Glomerular visceral epithelial cell (primary cell): ENCODE measurements around the gene RNF207.

ENCODE experiments used
- DNase-seq: peaks from one replicate; pipeline ENCODE4 v3.0.0-alpha.2; 2016; ENCODE audit errors: extremely low spot score

The RNF207 gene, protein sequence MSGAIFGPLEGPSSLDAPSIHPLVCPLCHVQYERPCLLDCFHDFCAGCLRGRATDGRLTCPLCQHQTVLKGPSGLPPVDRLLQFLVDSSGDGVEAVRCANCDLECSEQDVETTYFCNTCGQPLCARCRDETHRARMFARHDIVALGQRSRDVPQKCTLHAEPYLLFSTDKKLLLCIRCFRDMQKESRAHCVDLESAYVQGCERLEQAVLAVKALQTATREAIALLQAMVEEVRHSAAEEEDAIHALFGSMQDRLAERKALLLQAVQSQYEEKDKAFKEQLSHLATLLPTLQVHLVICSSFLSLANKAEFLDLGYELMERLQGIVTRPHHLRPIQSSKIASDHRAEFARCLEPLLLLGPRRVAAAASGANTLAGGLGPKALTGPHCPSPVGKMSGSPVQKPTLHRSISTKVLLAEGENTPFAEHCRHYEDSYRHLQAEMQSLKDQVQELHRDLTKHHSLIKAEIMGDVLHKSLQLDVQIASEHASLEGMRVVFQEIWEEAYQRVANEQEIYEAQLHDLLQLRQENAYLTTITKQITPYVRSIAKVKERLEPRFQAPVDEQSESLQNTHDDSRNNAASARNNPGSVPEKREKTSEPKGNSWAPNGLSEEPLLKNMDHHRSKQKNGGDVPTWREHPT

DNA sequence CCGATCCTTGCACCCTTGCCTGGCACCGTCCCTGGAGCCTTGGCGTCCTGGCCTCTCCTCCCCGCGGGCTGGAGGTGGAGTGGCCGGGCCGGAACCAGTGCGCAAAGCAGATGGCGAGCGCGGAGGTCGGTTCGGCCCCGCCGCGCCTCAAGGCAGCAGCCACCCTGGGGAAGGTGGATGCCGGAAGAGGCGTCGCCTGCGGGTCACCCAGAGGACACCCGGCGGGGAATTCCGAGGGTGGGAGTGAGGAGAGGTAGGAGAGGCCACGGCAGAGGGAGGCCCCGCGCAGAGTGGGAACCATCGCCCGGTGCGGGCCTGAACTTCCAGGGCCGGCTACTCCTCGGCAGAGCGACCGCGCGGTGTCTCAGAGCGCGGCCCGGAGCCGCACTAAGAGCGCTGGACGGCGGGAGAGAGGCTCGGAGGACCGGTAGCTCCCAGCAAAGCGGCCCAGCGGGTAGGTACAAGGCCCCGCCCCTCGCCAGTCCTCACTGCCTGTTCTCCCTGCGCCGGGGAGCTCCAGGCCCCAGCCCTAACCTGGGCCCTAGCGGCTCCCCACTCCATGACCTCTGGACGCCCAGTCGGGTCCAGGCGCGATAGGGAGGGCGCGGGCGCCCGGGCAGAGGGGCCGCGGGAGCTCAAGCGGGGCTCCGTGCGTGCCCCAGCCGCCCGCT is at the start of gene RNF207:
RNF207 (plus strand) TSS at position 271 of the 671 bp plus-strand sequence. CDS start 417 bp downstream, outside the sequence.
- peak; percentile 86 for DNase-seq

DNA sequence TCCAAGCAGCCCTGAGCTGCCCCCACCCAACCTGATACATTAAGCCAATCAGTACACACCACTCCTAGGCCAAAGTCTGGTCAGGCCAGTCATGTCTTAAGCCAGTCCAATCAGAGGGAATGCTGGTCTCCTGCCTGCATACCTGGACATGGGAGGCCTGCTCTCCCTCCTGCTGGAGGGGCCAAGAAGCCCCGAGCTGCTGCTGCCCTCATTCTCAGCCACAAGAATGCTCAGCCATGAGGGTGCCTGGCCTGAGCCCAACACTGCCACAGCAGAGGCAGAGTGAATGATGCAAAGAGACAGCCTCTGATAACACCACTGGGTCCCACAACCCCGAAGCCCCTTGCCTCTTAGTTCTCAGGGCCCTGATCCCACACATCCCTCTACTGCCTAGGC is 48.8 kb upstream of the RNF207 start:
- peak; percentile 57 for DNase-seq

DNA sequence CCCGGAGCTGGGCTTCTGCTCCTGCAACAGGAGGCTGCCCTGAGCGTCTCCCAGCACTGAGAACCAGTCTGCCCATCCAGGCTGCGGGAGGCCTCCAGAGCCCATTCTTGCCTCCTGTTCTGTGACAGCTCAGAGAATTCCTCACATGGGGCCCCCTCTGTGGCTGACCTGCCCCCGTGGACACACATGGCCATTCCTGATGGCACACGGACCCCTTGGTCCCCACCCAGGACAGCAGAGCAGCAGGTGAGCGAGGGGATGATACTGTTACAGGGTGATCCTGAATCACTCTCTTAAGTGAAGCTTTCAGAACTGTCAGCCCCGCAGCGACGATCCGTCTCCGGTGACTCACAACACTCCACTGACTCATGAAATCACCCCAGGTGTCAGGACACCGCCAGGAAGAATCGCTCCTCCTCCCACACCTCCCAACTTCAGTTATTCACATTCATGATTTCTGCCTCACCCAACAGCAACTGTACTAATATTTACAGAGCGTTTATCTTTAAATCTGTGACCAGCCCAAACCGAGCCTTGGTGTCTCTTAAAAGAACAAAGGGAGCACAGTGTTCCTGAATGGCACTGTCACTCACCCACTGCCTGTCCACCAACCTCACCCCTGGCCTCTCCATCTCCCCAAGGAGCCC is 48.3 kb upstream of the RNF207 start:
- DNase-seq: peak; percentile 81

DNA sequence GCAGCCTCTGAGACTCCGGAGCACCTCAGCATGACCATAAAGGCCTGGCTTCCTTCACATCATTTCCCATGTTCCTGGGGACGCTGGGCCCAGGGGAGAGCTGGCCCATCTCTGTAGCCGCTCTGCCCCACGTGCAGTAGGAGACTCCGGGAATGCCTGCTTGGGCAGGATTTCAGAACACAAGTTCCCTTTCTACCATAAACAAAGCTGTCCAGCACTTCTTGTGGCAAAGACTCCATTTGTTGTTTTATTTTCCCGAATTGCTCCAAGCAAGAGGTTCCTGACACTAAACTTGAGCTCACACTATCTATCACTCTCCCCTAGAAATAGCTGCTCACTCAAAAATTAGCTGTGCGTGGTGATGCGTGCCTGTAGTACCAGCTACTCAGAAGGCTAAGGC is 47.7 kb upstream of the RNF207 start:
- DNase-seq: no peak

DNA sequence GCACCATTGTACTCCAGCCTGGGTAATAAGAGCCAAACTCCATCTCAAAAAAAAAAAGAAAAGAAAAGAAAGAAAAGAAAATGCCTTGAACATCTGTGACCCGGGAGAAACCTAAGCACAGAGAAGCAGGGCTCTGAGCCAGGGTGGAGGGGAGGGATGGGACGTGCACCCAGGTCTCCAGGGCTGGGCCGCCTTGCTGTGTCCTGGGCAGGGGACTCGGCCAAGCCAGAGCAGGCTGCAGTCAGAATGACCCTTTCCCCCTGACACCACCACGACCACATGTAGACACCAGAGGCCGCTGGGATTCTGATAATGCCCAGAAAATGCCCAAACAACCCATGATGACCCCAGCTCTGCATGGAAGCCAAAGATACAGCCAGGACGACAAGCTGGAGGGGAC is 43.6 kb upstream of the RNF207 start:
- no peak for DNase-seq

DNA sequence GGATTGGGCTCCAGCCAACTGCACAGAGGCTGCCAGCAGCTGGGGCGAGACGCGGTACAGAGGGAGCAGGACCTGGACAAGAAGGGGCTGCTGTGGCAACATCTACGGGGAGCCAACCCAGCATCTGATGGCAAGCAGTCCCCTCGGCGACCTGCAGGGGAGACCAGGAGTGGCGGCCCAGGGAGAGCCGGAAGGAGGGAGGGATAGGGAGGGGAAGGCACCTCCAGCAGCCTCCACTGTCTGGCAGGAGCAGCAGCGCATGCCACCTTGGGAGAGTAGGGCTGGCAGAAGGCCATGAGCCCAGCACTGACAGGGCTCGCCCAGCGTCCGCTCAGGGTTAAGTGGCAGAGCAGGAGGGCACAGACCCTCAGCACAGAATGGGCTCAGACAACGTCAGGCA is 43.1 kb upstream of the RNF207 start:
- DNase-seq: no peak

DNA sequence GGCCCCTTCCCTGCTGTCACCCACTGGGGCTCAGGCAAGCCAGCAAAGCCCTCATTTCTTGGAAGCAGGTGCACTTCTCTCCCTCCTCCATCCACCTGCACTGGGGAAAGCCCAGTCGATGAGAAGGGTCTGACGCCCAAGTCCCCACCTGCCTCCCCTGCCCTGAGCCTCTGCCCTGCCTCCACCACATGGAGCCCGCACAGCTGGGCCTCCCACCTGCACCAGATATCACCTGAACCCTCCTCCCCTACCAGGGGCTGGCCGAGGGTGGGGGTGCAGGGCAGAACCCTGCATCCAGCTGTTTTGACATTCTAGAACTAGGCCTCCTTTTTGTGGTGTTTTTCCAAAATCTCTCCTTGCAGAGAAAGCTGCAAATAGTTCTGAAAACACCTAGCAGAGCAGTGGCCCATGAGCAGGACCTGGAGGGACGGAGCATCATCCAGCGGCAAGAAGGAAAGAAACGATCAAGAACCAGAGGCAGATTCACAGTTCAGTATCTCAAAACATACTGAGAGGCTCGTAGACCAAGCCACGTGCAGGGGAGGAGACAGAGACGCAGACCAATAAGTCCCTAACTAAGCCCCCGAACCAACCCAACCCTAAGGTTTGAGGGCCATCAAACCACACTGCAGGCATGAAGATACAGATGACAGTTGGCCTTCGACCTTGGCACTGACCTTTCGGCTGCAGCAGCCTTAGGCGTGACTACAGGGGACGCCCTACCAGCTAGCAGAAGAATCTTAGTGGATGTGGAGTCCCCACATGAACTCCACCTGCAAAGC is 42.5 kb upstream of the RNF207 start:
- DNase-seq: no peak

DNA sequence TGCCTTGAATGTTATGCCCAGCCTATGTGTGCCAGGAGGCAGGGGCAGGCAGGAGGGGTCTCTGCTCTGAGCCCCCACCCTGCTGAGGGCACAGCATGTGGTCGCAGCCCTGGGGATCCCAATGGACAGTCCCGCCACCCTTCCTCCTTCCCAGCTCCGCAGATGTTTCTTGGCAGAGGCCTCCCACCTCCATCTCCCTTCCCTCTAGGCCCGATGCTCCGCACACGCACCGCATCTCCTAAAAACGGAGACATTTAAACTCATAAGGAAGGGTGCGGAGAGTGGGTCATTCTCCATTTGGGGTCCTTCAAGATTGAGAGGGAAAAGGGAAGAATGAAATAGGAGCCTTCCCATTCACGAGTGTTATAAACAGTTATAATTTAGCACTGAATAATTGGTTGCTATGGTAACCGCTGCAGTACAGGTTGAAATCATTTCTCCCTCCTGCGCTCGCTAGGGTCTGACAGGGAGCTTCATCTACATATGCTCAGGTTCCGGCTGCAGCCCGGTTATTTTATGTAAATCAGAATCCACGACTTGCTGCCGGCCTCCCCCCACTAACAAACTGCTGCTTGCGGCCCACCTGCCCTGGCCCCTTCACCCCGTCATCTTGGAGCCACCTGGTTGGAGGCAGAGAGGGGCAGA is 41.8 kb upstream of the RNF207 start:
- no peak for DNase-seq

DNA sequence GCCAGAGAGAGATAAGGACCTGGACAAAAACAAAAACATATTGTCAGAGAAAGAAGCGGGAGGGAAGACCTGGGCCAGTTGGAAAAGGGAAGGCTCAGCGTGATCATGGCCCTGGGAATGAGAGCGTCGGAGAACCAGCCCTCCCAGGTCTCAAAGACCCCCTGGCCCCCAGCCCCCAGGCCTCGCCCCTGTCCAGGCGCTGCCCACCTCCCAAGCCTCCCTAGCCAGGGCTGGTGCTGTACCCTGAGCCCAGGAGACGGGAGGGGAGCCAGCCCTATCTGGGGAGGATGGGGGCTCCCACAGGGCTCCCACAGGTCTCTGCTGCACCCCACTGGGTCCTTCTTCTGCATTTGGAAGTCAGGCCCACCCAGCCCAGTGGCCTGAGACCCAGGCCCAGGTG is 40.9 kb upstream of the RNF207 start:
- DNase-seq: no peak

DNA sequence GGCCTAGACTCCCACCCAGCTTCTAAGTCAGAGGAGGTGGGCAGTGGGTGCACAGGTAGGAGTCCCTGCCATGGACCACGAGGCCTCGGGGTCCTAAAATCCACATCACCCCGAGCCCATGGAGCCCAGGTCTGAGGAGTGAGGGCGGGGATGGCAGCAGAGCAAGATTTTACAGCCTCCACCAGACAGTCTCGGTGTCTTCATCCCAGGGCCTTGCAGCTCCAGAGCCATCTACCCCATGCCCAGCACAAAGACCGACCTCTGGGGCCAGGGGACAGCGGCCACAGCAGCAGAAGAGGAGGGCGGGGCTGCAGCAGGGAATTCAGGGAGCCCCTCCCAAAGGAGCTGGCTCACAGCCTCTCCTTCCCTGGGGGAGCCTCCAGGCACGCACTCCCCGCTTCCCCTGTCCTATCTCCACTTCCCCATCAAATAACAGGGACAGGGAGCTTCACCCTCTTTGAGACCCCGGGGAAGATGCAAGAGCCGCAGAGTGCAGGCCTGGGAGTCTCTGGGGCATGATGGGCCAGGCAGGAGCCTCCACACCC is 40.4 kb upstream of the RNF207 start:
- DNase-seq: no peak

DNA sequence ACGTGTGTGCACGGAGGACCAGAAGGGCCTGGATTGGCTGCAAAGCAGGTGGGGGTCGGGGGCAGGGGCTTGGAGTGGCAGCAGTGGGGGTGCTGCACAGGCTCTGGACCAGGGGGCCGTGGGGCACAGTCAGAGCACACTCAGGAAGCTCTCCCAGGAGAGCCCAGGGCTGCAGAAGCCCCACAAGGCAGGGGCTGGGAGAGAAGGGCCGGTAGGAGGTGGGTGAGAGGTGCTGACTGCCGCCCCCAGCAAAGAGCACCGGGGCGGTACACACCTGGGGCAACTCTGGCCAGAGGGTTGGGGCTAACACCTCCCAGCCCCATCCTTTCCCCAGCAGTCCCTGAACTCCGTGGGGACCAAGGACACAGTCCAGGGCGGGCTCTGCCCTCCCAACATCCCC is 39.7 kb upstream of the RNF207 start:
- no peak for DNase-seq

DNA sequence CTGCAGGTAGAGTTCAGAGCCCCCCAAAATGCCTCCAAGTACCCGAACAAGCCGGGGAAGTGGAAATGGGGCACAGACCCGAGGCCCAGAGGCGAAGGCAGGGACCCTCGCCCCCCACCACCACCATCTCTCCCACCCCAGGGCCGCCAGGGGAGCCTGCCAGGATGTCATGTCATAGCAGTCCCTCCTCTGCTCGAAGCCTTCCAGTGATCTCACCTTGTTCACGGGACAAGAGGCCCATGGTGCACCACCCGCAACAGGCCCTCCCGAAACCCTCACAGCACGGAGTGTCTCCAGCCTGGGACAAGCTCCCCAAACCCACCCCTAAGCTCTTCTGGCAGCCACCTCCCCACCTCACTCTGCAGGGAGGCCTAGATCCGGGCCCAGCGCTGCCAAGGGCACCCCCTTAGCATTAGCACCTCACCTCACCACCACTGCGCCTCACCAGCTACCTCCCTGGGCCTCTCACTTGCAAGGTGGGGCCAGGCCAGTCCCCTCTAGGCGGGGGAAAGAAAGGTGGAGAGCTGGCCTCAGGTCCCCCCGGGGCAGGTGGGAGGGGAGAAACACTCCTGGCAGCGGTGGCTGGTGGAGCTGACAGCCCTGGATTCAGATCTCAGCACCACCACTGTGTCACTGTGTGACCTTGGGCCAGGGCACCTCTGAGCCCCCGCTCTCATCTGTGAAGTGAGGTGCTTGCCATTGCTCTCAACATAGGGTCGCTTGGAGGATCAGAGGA is 39.1 kb upstream of the RNF207 start:
- DNase-seq: no peak

DNA sequence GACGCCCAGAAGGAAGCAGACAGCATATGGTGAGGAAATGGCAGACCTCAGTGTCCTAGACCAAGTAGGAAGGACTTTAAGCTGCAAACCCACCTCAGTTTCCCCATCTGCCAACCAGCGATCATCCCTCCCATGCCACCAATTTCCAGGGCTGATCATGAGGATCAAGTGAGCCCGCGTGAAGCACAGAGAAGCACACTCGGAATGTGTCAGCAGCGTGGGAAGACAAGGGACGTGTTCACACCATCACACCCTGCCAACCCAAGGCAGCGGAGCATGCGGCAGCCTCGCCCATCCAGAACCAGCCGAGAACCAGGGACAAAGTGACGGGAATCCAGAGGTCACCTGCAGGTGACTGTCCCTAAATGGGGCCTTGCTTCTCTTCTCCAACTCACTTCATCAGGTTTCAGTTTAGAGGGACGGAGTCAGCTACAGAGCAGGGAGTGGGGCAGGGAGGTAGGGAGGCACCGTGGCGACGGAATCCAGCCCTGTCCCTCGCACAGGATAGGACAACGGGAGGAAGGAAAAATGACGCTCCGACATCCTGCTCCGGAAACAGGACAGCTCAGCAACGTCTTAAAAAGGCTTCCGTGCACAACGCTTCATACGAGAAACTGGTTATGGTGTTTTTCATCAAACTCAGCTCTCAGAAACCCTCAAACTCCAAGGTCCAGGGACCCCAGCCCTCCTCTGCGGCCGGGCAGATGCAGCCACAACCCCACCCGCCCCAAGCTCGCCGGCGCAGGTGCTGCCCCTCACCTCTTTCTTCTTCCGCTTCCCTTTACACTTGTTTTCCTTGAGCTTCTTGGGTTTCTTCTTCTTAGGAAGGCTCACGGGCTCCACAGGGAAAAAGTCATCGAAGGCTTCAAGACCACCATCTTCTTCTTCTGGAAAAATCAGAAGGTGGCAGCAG is 38.3 kb upstream of the RNF207 start:
- DNase-seq: no peak

DNA sequence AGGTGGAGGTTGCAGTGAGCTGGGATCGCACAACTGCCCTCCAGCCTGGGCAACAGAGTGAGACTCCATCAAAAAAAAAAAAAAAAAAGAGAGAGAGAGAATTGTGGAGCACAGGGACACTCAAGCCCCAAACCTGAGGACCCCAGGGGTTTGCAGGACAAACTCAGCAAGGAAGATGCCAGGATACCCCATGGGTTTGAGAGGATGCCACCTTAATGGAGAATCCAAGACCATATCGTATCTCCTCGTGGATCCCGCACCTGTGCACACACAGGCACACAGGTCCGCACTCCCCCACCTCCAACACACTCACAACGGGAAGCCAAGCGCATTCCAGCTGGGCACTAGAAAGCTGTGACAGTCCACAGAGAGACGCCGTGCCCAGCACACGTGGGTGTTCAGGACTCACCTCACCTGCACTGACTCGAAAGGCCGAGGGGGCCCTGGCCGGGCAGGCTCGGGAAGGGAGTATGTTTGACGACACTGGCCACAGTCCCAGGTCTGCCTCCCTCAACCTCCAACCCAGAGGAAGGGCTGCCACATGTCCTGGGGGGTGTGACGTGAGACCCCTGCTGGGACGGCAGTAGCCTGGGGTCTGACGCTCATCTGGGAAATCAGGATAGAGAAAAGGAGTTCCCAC is 36.9 kb upstream of the RNF207 start:
- no peak for DNase-seq

DNA sequence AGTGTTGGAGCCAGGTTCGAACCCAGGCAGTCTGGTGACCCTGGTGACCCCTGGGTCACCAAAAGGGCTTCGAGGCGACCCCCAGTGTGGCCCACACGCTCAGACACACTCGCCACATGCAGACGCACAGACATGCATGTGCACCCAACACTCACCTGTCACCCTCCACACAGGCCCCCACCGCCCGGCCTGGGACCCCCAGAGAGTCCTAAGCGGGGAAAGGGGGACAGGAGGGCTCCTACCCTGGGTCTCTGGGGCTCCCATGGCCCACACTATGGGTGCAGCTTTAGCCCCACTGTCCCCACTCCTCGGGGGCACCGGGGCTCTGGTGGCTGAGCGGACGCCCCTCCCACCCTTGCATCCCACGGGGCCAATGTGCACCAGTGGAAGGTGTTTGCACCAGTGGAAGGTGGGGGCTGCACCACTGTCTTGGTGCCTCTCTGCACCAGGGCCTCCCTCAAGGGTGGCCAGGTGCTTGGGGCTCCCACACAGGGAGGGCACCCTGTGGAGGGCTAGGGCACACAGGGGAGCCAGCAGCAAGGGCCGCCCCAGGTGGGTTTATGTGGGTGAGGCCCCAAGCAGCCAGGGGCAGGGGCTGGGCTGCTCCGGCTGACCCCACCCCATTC is 35.7 kb upstream of the RNF207 start:
- no peak for DNase-seq

DNA sequence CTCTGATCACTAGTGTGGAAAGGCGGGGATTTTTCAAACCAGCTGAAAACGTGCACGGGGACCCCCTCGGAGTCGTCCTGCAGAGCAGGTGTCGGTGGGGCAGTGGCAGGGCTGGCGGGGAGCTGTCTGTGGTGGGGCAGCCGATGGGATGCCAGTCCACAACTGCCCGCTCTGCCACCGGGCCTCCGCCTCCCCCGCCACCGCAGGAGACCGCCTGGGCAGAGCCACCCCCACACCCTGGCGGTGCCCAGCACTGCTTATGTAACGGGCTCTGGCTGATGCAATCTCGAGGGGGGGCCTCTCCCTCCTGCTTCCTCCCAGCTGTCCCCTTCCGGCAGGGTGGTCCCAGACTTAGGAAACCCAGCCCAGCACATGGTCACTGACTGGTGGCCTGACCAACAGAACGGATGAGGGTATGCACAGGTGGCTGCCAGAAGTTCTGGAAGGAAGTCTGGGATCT is 35.1 kb upstream of the RNF207 start:
- no peak for DNase-seq

DNA sequence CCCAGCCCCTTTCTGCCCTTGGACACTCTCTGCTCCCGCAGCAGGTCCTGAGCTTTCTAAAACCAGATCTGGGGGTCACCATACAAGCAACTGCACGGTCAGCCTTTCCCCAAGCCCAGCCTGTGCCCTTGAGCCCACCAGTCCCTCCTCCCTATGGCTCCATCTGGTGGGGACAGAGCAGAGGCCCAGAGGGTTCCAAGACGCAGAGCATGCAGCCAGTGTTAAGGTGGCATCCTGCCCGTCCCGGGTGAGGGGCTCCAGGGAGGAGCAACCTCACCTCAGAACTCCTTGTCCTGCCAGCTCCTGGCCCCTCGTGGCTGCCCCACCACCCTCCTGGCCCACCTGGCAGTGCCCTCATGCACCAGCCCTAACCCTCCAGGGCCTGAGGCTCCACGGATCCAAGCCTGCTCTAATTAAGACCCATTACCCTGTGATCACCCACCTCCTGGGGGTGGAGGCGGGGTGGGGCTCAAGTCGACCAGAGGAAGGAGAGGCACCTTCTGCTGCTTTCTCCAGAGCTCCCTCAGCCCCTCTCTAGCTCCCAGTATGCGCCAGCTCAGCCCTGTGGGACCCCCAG is 34.3 kb upstream of the RNF207 start:
- no peak for DNase-seq

DNA sequence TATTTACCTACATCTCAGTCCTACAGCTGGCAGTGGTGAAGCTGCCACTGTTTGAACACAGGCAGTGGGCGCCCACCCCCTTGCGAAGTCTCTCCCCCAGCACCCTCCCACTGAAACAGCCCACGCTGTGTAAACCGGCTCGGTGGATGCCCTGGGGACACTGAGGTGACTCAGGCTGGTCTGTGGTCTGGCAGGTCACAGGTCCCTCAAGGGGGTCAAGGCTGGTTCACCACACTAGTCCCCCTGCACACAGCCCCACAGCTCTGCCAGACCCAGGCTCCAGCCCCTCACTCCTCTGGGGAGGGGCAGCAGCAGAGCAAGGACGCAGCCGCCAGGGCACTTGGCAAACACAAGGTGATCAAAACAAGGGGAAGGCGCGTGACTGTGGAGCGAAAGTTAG is 33.4 kb upstream of the RNF207 start:
- DNase-seq: no peak
